Measurements from ENCODE around the gene OMD. TPM values are rescaled to one million over a fixed set of nuclear protein-coding genes. Genes with fewer than 3 reads are reported as not detected.

OMD gene
- total RNA-seq, 3 donors from 2014 or later (not counting 1 experiment from before 2014, with no cell fraction given): not detected

GRCh38 chr9:92432972-92433548 is 8.8 kb upstream of the OMD start:
- Mint-ChIP-seq H3K36me3 (no peaks in the 10 kb centered on the region), H3K4me3 (no peak overlapping the region), H3K4me1 (no peaks in the 10 kb centered on the region), H3K9me3 (no peaks in the 10 kb centered on the region), H3K27ac (no peak overlapping the region), H3K27me3 (ENCODE audit: low read depth in 2 of 2) (no peaks in the 10 kb centered on the region)
- TF ChIP-seq CTCF (IDR thresholded peaks at IDR 0.05): no peak
- no peaks in the 10 kb centered on the region for H3K36me3 ChIP-seq (ENCODE audit: control insufficient read depth, insufficient read depth, low read length)
- H3K4me3 ChIP-seq (ENCODE audit: low read length): no peak overlapping the region
- H3K4me1 ChIP-seq (ENCODE audit: control insufficient read depth, insufficient read depth, low read length): no peaks in the 10 kb centered on the region
- H3K27me3 ChIP-seq (ENCODE audit: control insufficient read depth, insufficient read depth, low read length): no peaks in the 10 kb centered on the region
- intact Hi-C loops (cut with micrococcal nuclease): no loop called here
- WGBS (ENCODE audit: insufficient coverage): 100% methylated on average over 2 of the region's 5 CpGs
- DNase-seq: no peak
- no peaks in the 10 kb centered on the region for H3K9me3 ChIP-seq (ENCODE audit: control insufficient read depth, insufficient read depth, low read length)
- ATAC-seq: no peak
- no peak overlapping the region for H3K27ac ChIP-seq (ENCODE audit: low read length)

- Mint-ChIP-seq H3K27ac (no peak overlapping the region), H3K4me3 (no peak overlapping the region), H3K36me3 (no peaks in the 10 kb centered on the region), H3K4me1 (no peaks in the 10 kb centered on the region), H3K27me3 (ENCODE audit: low read depth in 2 of 2) (no peaks in the 10 kb centered on the region), H3K9me3 (no peaks in the 10 kb centered on the region)
- no peak for ATAC-seq
- intact Hi-C loops (cut with micrococcal nuclease): no loop called here
- TF ChIP-seq CTCF (IDR thresholded peaks at IDR 0.05): no peak
- no peak for DNase-seq
- Histone ChIP-seq H3K27ac (ENCODE audit: low read length) (no peak overlapping the region), H3K4me1 (ENCODE audit: control insufficient read depth, insufficient read depth, low read length) (no peaks in the 10 kb centered on the region), H3K9me3 (ENCODE audit: control insufficient read depth, insufficient read depth, low read length) (no peaks in the 10 kb centered on the region), H3K36me3 (ENCODE audit: control insufficient read depth, insufficient read depth, low read length) (no peaks in the 10 kb centered on the region), H3K27me3 (ENCODE audit: control insufficient read depth, insufficient read depth, low read length) (no peaks in the 10 kb centered on the region), H3K4me3 (ENCODE audit: low read length) (no peak overlapping the region)
- 94% methylated on average over 4 of the region's 5 CpGs for WGBS (ENCODE audit: insufficient coverage)
Measured at GRCh38 chr9:92432350-92432749, 8.1 kb upstream of the OMD start.

- Mint-ChIP-seq H3K36me3 (no peaks in the 10 kb centered on the region), H3K9me3 (no peaks in the 10 kb centered on the region), H3K4me1 (no peaks in the 10 kb centered on the region), H3K27ac (no peak overlapping the region), H3K4me3 (no peak overlapping the region), H3K27me3 (ENCODE audit: low read depth in 2 of 2) (no peaks in the 10 kb centered on the region)
- H3K4me1 ChIP-seq (ENCODE audit: control insufficient read depth, insufficient read depth, low read length): no peaks in the 10 kb centered on the region
- no peaks in the 10 kb centered on the region for H3K27me3 ChIP-seq (ENCODE audit: control insufficient read depth, insufficient read depth, low read length)
- H3K27ac ChIP-seq (ENCODE audit: low read length): no peak overlapping the region
- intact Hi-C loops (cut with micrococcal nuclease): no loop called here
- no CpG with 5 or more reads among the region's 2 CpGs for WGBS (ENCODE audit: insufficient coverage)
- no peak overlapping the region for H3K4me3 ChIP-seq (ENCODE audit: low read length)
- H3K36me3 ChIP-seq (ENCODE audit: control insufficient read depth, insufficient read depth, low read length): no peaks in the 10 kb centered on the region
- no peaks in the 10 kb centered on the region for H3K9me3 ChIP-seq (ENCODE audit: control insufficient read depth, insufficient read depth, low read length)
- TF ChIP-seq CTCF (IDR thresholded peaks at IDR 0.05): no peak
- DNase-seq (no peak), ATAC-seq (no peak)
Measured at GRCh38 chr9:92429836-92430235, 5.6 kb upstream of the OMD start.

- 91% methylated on average over 5 of the region's 5 CpGs for WGBS (ENCODE audit: insufficient coverage)
- DNase-seq (no peak), ATAC-seq (no peak)
- Histone ChIP-seq H3K4me1 (ENCODE audit: control insufficient read depth, insufficient read depth, low read length) (no peaks in the 10 kb centered on the region), H3K4me3 (ENCODE audit: low read length) (no peak overlapping the region), H3K36me3 (ENCODE audit: control insufficient read depth, insufficient read depth, low read length) (no peaks in the 10 kb centered on the region), H3K9me3 (ENCODE audit: control insufficient read depth, insufficient read depth, low read length) (no peaks in the 10 kb centered on the region), H3K27ac (ENCODE audit: low read length) (no peak overlapping the region), H3K27me3 (ENCODE audit: control insufficient read depth, insufficient read depth, low read length) (no peaks in the 10 kb centered on the region)
- Mint-ChIP-seq H3K4me1 (no peaks in the 10 kb centered on the region), H3K9me3 (no peaks in the 10 kb centered on the region), H3K36me3 (no peaks in the 10 kb centered on the region), H3K4me3 (no peak overlapping the region), H3K27me3 (ENCODE audit: low read depth in 2 of 2) (no peaks in the 10 kb centered on the region), H3K27ac (no peak overlapping the region)
- intact Hi-C loops (cut with micrococcal nuclease): no loop called here
- TF ChIP-seq CTCF (IDR thresholded peaks at IDR 0.05): no peak
Measured at GRCh38 chr9:92426501-92427145, 2.4 kb upstream of the OMD start.
